Measurements from ENCODE around the gene NUP107. TPM values are rescaled to one million over a fixed set of nuclear protein-coding genes. Genes with fewer than 3 reads are reported as not detected.

NUP107 gene
- total RNA-seq, 1 experiment from 2014 or later, result 82.3 TPM

GRCh38 chr12:68768431-68768939 is 81.7 kb downstream of the NUP107 start:
- no TSS peak for BruUV-seq (replicated peaks)
- POLR2A ChIA-PET, result no interaction called here
- CTCF ChIA-PET, result no interaction called here
- no peaks in the 10 kb centered on the region for H3K36me3 ChIP-seq (ENCODE audit: control insufficient read depth, insufficient read depth, low read length)
- no peaks in the 10 kb centered on the region for H3K4me1 ChIP-seq (ENCODE audit: control insufficient read depth, insufficient read depth, low read length)
- H3K27ac ChIP-seq (ENCODE audit: low read length), result no peak overlapping the region
- intact Hi-C loops (cut with micrococcal nuclease; ENCODE audit: unreplicated experiment), result no loop called here
- in situ Hi-C loops (cut with HindIII; ENCODE audit: low pct_unique_long_range_greater_than_20kb, low sequenced_read_pairs), result no loop called here
- no peak for DNase-seq (ENCODE audit: low read depth, low spot score)
- no peaks in the 10 kb centered on the region for H3K27me3 ChIP-seq (ENCODE audit: control insufficient read depth, insufficient read depth, low read length)
- no peak for TF ChIP-seq CTCF (IDR thresholded peaks at IDR 0.05)
- TF ChIP-seq REST (IDR thresholded peaks at IDR 0.05; ENCODE audit: insufficient read depth in 1 of 2, low read depth in 2 of 2, low read length in 1 of 2), result no peak
- no peak for TF ChIP-seq SIN3A (IDR thresholded peaks at IDR 0.05; ENCODE audit: borderline replicate concordance, insufficient read depth, low read depth, low read length)
- TF ChIP-seq POLR2AphosphoS5 (IDR thresholded peaks at IDR 0.05; ENCODE audit: low read depth, low read length), result no peak
- no peak for TF ChIP-seq TCF7L2 (IDR thresholded peaks at IDR 0.05; ENCODE audit: low read depth, low read length)
- no peak overlapping the region for H3K4me3 ChIP-seq (ENCODE audit: low read depth in 2 of 2, low read length in 2 of 2)
- H3K9me3 ChIP-seq (ENCODE audit: control insufficient read depth, insufficient read depth, low read depth, low read length), result no peaks in the 10 kb centered on the region
- no peak for ATAC-seq

- no peak for TF ChIP-seq CTCF (IDR thresholded peaks at IDR 0.05)
- no peak for TF ChIP-seq POLR2AphosphoS5 (IDR thresholded peaks at IDR 0.05; ENCODE audit: low read depth, low read length)
- no peak for TF ChIP-seq REST (IDR thresholded peaks at IDR 0.05; ENCODE audit: insufficient read depth in 1 of 2, low read depth in 2 of 2, low read length in 1 of 2)
- no peak for TF ChIP-seq TCF7L2 (IDR thresholded peaks at IDR 0.05; ENCODE audit: low read depth, low read length)
- ChIA-PET CTCF (interaction anchor here (0.5 kb wide), 1 partner anchor 17 kb away, joined by 5 read pairs; no protein-coding TSS in a partner anchor), POLR2A (no interaction called here)
- no peaks in the 10 kb centered on the region for H3K9me3 ChIP-seq (ENCODE audit: control insufficient read depth, insufficient read depth, low read depth, low read length)
- no peak overlapping the region for H3K4me3 ChIP-seq (ENCODE audit: low read depth in 2 of 2, low read length in 2 of 2)
- ATAC-seq (no peak), DNase-seq (ENCODE audit: low read depth, low spot score) (no peak)
- no TSS peak for BruUV-seq (replicated peaks)
- H3K4me1 ChIP-seq (ENCODE audit: control insufficient read depth, insufficient read depth, low read length), result no peaks in the 10 kb centered on the region
- H3K27ac ChIP-seq (ENCODE audit: low read length), result no peak overlapping the region
- intact Hi-C loops (cut with micrococcal nuclease; ENCODE audit: unreplicated experiment), result no loop called here
- H3K36me3 ChIP-seq (ENCODE audit: control insufficient read depth, insufficient read depth, low read length), result no peaks in the 10 kb centered on the region
- in situ Hi-C loops (cut with HindIII; ENCODE audit: low pct_unique_long_range_greater_than_20kb, low sequenced_read_pairs), result no loop called here
- no peaks in the 10 kb centered on the region for H3K27me3 ChIP-seq (ENCODE audit: control insufficient read depth, insufficient read depth, low read length)
Measured at GRCh38 chr12:68769941-68770340, 83.2 kb downstream of the NUP107 start.
